NCI-H82 treated with DMSO at 0.1 percent for 48 hours (cell line): Measurements from ENCODE around the gene BRD3.

Experiments used
- DNase-seq: peaks from one replicate; lab custom pipeline; 2025; ENCODE audit not compliant: unreplicated experiment; lab: John Stamatoyannopoulos, UW

BRD3 gene

DNA sequence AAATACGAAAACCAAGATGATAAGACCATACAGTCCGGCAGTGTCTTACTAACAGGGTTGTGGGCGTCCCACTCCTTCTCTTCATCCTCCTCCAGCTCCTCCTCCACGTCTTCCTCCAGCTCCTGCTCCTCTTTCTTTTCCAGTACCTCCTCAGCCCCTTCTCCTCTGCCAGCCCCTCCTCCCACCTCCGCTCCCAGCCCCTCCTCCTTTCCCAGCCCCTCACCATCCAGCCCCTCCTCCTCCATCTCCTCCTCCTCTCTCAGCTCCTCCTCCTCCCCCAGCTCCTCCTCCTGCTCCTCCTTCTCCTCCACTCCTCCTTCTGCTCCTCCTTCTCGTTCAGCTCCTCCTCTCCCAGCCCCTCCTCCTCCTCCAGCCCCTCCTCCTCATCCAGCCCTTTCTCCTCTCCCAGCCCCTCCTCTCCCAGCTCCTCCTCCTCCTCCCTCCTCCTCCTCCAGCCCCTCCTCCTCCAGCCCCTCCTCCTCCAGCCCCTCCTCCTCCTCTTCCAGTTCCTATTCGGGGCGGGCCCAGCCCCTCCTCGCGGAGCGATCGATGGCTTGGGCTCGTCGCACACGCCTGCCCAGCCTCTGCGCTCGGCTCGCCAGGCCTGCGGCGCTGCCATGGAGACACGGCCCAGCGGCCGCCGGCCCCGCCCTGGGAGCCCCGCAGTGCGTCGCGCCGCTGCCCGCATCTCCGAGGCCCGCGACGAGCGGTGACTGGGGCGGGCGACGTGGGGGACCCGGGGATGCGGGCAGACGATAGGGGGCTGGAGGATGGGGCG lies 42.8 kb downstream of the BRD3 start, which contains the start of gene BRD3OS:
Gene BRD3OS (plus strand): TSS at position 654 of the 778 bp plus-strand sequence. CDS start 1,267 bp downstream, outside the sequence.
- DNase-seq = peak; percentile 98

DNA sequence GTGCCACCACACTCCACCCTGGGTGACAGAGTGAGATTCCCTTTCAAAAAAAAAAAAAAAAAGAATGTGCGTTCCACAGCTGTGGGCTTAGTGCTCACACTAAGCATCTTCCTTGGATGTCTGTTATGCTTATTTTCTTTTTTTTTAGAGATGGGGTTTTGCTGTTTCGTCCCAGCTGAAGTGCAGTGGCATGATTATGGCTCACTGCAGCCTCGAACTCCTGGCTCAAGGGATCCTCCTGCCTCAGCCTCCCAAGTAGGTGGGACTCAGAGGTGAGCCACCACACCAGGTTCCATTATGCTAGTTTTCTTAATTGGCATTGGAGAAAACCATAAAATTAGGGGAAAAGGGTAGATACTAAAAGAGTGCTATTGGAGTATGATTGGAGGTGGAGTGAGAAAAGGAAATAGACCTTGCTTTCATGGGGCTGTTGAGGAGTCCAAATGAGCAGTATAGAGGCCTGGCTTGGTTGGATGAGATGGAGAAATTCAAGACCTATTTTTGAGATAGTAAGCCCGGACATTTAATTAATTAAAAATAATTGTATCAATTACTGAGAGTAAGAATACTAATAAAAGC lies 43.5 kb downstream of the BRD3 start:
- no peak for DNase-seq

DNA sequence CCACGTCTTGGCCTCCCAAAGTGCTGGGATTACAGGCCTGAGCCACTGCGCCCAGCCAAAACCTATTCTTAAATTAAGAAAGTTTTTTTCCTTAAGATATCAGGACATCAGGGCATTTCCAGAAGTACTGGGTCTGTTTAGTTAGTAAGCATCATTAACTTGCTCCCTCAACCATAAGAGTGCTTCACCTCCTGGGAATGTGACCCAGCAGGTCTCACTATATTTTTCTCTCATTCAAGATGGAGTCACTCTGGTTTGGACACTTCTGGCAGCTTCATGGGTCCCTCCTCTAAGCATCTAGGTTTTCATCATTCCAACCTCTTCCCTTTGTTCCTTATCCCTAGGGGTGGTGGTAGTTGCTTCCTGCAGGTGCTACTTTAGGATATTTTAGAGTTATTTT lies 52.9 kb downstream of the BRD3 start:
- DNase-seq = no peak

DNA sequence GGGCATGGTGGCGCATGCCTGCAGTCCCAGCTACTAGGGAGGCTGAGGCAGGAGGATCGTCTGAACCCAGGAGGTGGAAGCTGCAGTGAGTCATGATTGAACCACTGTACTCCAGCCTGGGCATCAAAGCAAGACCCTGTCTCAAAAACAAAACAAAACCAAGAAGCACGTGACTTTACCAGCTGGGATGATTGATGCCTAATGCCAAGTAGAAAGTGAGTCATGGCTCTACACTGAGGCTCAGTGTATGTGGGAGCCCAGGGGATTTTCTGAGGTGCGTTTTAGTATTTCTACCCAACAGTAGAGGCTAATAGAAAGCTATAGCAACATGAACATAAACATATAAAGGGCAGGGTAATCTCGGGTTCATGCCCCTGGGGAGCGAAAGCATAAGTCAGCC lies 56.4 kb downstream of the BRD3 start:
- DNase-seq = no peak

DNA sequence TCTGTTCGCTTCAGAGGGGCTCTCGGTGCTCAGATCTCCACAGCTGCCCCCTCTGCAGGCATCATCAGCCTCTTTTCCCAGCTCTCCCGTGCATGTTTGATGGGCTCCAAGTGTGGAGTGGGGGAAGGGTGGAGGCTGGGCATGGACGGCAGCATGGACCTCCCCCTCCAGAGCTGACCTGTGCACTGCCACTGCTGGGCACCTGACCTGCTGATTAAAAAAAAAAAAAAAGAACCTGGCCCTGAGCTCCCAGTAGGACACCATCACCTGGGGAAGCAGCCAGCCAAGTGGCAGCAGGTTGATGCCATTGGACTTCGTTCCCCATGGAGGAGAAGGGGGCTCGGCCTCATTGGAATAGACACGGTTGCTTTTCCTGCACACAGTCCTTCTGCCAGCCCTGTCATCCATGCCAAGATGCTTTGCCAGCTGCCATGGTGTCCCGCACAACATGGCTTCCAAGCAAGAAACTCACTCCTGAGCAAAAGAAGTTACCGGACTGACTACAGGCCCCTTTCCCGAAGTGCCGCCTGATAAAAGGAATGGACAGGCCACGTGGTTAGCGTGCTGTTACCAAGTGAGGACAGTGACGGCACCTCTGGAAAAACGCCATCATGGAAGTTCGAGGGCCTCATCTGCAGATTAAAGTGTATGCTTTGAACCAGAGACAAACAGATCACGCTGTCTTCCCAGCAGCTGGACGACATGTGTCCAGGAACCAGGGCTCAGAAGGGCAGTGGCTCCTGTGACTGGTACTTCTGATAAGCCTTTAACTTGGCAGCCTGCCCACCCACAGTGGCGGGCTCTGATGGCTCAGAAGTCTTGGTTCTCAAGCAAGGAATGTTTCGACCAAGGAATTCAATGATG lies 57.3 kb downstream of the BRD3 start:
- no peak for DNase-seq

DNA sequence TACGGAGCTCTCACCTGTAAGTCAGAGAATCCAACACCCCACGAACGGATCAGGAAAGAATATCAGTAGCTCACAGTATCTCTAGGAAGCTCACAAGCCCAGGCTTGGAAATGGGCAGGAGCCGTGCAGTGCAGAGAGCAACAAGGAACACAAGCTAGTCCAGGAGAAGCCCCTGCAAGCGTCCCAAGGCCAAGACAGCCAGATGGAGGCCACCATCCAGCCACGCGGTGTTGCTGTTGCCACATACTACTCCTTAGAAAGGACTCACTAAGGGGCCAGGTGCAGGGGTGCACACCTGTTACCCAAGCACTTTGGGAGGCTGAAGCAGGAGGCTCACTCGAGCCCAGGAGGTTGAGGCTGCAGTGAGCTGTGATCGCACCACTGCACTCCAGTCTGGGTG lies 60.3 kb downstream of the BRD3 start:
- DNase-seq = no peak

DNA sequence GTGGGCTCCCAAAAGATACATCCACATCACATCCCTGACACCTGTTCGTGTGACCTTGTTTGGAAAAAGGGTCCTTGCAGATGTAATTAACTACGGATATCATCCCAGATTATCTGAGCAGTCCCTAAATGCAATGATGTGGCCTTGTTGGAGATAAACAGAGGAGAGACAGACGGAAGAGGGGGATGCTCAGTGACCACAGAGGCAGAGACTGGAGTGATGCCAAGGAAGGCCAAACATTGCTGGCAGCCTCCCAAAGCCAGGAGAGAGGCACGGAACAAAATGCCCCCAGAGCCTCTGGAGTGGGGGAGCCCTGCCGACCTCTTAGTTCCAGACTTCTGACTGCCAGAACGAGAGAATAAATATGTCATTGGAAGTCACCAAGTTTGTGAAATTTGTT lies 60.7 kb downstream of the BRD3 start:
- peak; percentile 51 for DNase-seq

DNA sequence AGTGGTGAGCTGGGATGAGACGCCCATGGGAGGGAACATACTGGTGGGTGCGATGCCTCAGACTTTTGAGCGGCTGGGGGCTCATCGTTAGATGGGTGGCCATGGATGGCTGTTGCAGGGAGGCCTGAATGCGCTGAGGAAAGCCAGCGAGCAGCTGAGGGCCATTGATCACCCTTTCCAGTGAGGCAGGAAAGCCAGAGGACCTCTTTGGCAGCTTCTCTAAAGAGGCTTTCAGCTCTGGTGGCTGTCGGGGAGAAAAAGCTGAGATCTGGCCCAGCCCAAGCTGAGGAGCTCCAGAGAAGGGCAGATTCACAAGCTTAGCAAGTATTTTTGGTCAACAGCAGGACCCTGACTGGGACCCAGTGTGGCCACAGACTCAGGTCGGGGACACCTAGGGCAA lies 62.4 kb downstream of the BRD3 start:
- DNase-seq = no peak

DNA sequence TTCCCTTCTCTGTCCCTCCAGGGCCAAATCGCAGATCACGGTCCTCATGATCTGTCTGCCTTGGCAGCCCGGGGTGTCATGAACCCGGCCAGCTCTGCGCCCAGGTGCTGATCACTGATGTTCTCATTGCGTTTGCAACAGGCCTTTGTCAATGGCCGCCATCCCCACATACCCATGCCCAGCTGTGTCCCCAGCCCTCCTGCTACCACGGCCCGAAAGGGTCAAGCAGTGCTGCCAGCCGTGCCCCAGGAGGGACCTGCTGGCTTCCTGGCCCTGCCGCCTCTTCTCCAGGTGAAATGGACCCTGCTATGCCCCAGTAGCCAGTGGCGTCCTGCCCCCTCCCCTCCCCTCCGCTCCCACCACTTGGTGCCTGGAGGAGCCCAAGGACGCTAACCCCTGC lies 62.9 kb downstream of the BRD3 start:
- no peak for DNase-seq

DNA sequence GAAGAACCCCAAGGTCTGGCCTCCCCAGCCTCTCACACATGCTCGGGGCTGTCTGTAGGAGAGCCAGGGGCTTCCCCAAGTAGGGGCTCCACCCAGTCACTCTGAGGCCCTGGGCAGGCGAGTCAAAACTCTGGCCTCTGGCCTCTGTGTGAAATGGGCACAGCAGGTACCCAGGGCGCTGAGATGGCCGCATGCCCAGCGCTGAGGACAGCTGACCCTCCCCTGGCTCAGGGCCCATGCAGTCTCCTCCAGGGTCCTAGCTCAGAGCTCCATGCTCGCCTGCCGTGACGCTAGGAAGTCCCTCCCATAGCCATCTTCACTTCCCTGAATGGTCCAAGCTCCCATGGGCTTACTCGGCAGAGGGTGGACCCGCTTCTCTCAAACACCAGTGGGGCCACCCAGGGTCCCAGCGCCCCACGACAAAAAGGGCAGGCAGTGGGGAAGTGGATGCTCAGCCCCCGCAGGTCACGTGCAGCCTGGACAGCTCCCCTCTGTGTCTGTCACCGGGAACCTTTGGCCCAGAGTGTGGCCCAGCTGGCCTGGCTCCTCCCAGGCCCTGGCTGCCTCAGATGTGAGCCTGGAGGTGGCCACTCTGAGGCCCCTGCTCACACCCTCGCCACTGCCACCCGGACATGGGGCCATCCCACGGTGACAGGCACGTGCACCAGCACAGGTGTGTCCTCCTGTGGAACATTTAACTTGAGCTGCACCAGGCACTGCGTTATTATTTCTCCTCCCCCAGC lies 63.5 kb downstream of the BRD3 start:
- no peak for DNase-seq

DNA sequence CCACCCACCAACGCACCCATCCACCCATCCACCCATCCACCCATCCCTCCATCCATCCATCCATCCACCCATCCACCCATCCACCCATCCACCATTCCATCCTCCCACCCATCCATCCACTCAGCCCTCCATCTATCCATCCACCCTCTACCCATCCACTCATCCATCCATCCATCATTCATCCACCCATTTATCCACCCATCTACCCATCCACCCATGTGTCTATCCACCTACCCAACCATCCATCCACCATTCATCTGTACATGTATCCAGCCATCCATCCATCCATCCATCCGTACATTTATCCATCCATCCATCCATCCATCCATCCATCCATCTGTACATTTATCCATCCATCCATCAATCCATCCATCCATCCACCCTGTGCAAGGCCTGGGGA lies 64.6 kb downstream of the BRD3 start:
- DNase-seq = no peak

DNA sequence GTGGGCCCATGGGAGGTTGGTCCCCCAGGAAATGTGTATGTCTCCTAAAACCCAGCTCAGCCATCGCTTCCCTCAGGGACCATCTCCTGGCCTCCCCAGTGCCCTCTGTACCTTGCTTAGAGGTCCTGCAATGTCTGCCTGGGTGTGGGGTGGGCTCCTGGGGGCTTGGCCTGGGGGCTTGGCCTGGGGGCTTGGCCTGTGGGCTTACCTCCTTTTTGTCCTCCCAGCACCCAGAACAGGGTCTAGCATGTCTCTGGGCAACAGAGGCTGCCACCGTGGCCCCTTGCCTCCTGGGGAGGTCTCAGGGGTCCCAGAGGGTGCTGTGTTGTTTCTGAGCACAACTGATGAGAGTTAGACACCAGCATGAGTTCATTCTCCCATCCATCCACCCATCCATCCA lies 65.0 kb downstream of the BRD3 start:
- DNase-seq = no peak

DNA sequence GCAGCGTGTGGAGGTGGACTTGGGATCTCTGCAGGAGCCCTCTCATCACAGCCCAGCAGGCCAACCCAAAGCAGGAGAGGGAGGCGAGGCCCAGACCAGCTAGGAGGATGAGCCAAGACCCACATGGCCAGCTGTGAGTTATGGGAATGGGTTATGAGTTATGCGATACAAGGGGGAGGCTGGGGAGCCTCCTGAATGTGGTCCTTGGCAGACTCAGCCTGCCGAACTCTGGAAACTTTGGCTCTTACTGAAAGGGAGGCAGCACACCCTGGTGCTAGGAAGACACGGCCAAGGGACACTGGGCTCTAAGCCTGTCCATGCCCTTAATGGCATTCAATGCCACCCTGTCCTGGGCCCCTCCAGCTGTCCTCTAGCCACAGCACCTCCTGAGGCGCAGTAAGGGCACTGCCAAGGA lies 68.0 kb downstream of the BRD3 start:
- no peak for DNase-seq

DNA sequence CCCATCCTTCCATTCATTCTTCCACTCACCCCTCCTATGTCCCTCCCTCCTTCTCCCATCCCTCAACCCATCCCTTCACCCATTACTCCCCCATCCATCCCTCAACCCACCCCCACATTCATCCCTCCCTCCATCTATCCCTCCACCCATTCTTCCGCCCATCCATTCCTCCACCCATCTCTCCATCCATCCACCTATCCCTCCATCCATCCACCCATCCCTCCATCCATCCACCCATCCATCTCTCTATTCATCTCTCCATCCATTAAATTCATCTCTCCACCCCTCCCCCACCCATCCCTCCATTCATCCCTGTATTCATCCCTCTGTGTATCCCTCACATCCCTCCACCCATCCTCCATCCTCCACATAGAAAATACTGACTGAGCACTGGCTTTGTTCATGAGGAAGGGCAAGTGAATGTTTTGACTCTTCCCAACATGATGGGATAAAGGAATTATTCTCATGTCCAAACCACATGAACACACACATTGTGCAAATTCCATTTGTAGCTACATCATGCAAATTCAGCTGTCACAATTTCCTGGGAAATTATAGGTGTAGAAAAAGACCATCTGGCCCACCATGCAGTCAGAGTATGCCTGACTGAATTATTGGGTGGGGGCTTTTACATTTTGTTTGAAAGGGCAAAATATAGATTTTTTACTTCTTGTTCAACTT lies 68.8 kb downstream of the BRD3 start:
- DNase-seq = no peak

DNA sequence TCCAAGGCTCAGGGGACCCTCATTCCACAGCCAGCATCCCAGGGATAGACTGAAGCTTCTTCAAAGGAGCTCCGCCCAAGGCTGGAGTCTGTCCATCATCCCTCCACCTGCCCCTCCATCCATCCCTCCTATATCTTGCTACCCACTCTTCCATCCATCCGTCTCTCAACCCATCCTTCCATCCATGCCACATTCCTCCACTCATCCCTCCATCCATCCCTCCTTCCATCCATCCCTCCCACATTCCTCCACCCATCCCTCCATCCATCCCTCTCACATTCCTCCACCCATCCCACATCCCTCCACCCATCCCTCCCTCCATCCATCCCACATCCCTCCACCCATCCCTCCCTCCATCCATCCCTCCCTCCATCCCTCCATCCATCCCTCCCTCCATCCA lies 70.2 kb downstream of the BRD3 start:
- DNase-seq = no peak

DNA sequence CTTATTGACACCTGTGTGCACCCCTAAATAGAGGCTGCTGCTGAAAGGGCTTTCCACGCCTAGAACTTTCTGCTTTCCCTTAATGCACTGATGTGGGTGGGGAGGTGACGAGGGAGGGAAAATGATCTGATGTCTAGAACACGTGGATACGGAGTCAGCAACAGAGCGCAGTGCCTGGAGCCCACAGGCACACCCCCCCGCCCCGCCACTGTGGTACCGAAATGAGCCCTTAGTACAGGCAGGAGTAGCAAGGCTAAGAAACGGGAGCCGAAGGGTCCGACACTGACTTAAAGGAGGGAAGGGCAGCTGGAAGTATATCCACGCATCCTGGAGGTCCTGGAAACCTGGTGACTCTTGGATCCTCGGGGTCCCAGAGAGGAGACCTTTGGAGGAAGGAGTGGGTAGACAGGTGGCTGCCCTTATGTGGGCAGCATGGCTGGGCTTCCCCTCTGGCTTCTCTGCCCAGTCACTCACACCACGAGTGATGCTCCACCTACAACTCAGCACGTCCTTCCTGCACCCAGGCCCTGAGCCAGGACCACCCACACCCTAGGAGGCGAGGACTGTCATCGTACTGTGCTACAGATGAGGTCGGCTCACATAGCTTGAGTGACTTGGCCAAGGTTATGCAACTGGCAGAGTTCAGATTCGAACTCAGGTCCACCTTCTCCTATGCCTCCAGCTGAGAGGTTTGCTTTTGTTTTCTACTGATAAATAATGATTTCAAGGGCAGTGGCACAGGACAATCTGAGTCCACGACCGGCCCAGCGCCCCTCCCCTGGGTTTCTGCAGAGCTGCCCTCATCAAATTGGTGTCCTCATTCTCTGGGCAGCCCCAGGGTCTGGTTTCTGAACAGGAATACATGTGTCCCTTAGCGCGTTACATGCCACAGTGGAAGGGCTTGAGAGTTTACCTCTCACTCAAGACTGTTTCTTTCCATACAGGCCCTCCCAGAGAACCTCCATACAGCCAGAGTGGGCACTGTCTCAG lies 71.0 kb downstream of the BRD3 start:
- DNase-seq = no peak

DNA sequence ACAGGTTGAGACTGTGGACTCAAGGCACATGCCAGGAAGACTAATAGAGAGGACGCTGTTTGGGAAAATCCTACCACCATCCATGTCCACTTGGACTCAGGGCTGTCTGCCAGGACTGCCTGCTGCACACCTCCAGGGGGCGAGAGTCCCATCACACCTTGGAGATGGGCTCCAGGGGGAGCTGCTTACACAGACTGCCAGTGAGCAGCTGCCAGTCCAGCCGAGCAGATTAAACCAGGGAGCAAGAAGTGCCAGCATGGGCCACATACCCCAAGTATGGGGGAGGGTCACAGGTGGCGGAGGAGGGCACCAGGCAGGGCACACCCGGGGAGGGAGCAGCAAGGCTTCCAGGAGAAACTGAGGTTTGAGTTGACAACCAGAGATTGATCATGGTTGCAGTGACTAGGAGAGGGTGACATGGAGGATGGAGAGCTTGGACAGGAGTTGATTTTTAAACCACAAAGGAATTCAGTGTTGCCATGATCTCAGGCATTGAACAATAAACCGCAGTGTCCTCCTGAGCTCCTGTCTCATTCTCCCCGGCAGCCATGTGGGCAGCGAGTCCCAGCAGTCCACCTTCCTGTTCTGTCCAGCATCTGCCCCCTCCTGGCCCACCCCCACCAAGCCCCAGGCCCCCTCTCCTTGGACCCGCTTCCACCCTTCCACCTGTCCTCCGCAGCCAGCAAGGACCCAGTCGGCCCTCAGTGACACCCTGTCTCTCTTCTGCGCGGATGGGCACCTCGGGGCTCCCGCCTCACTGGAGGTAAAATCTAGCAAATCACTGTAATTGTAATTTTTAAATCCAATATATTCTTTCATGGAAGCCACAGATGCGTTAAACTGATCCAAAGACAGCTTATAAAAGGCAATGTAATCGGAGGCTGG lies 72.6 kb downstream of the BRD3 start:
- no peak for DNase-seq

DNA sequence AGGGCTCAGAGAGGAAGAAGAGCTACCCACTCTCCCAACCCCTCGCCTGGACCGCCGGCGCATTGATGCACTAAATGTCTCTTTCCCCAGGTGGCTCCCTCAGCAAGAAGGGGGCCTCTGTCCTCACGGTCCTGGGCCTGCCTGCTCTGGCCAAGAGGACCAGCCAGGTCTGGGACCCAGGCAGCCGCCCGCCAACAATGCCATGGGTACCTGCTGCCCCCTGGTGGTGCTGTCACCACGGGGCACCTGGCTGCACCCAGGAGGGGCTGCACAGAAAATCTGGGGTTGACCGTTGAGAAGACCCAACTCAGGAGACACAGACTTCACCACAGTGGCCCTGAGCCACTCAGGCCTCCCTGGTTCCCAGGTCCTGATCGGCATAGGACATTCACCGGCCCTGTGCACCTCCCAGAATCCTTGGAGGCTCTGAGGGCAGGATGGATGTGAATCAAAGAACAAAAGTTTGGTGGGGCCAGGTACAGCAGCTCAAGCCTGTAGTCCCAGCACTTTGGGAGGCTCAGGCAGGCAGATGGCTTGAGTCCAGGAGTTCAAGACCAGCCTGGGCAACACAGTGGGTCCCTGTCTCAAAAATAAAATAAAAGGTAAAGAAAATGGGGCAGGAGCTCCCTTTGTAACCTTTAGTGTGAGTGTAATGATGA lies 73.3 kb downstream of the BRD3 start:
- DNase-seq = peak; percentile 11
